ENCODE results near the gene TMEM95.
"Not testable (repeated sequence)": the region's sequence is repeated elsewhere in the genome, so short reads cannot be mapped to it uniquely, and the experiment has no call there.

Gene TMEM95

GRCh38 chr17:7322520-7323194 is 32.3 kb upstream of the TMEM95 start:
- H3K4me3 ChIP-seq (ENCODE audit: low read length): no peak overlapping the region
- DNase-seq (ENCODE audit: low read depth, low spot score): no peak

- no peak for DNase-seq (ENCODE audit: low read depth, low spot score)
- no peak overlapping the region for H3K4me3 ChIP-seq (ENCODE audit: low read length)
Measured at GRCh38 chr17:7323731-7324437, 31.1 kb upstream of the TMEM95 start.

GRCh38 chr17:7324438-7324779 is 30.5 kb upstream of the TMEM95 start:
- no peak for DNase-seq (ENCODE audit: low read depth, low spot score)
- no peak overlapping the region for H3K4me3 ChIP-seq (ENCODE audit: low read length)

GRCh38 chr17:7325031-7325528 is 29.9 kb upstream of the TMEM95 start:
- no peak for DNase-seq (ENCODE audit: low read depth, low spot score)
- H3K4me3 ChIP-seq (ENCODE audit: low read length): no peak overlapping the region

GRCh38 chr17:7326186-7326585 is 28.8 kb upstream of the TMEM95 start:
- DNase-seq (ENCODE audit: low read depth, low spot score): no peak
- no peak overlapping the region for H3K4me3 ChIP-seq (ENCODE audit: low read length)

- DNase-seq (ENCODE audit: low read depth, low spot score): no peak
- H3K4me3 ChIP-seq (ENCODE audit: low read length): no peak overlapping the region
Measured at GRCh38 chr17:7327056-7327455, 27.9 kb upstream of the TMEM95 start.

GRCh38 chr17:7327501-7327900 is 27.5 kb upstream of the TMEM95 start:
- DNase-seq (ENCODE audit: low read depth, low spot score): no peak
- no peak overlapping the region for H3K4me3 ChIP-seq (ENCODE audit: low read length)

GRCh38 chr17:7328009-7328408 is 26.9 kb upstream of the TMEM95 start:
- no peak for DNase-seq (ENCODE audit: low read depth, low spot score)
- peak overlapping the region; percentile 77 for H3K4me3 ChIP-seq (ENCODE audit: low read length)

GRCh38 chr17:7328840-7329373 is 26.0 kb upstream of the TMEM95 start, which contains the start of gene NEURL4:
NEURL4 (minus strand) TSS chr17:7329335; CDS start chr17:7329312, 23 bp downstream.
- H3K4me3 ChIP-seq (ENCODE audit: low read length): peak within 1 kb of the TSS; percentile 77
- DNase-seq (ENCODE audit: low read depth, low spot score): no peak

- peak; percentile 99 for DNase-seq (ENCODE audit: low read depth, low spot score)
- peak overlapping the region; percentile 77 for H3K4me3 ChIP-seq (ENCODE audit: low read length)
Measured at GRCh38 chr17:7329374-7329996, 25.5 kb upstream of the TMEM95 start.

- peak; percentile 81 for DNase-seq (ENCODE audit: low read depth, low spot score)
- peak overlapping the region; percentile 77 for H3K4me3 ChIP-seq (ENCODE audit: low read length)
Measured at GRCh38 chr17:7329997-7330637, 24.8 kb upstream of the TMEM95 start.

- no peak for DNase-seq (ENCODE audit: low read depth, low spot score)
- peak overlapping the region; percentile 77 for H3K4me3 ChIP-seq (ENCODE audit: low read length)
Measured at GRCh38 chr17:7330638-7331015, 24.3 kb upstream of the TMEM95 start.

GRCh38 chr17:7332111-7332510 is 22.8 kb upstream of the TMEM95 start:
- no peak overlapping the region for H3K4me3 ChIP-seq (ENCODE audit: low read length)

GRCh38 chr17:7332600-7333069 is 22.3 kb upstream of the TMEM95 start:
- not testable (repeated sequence) for H3K4me3 ChIP-seq (ENCODE audit: low read length); DNase-seq (ENCODE audit: low read depth, low spot score)

More at GRCh38 chr17:7332111-7332510, 22.8 kb upstream of the TMEM95 start:
- no peak for DNase-seq (ENCODE audit: low read depth, low spot score)

- H3K4me3 ChIP-seq (ENCODE audit: low read length): no peak overlapping the region
- DNase-seq (ENCODE audit: low read depth, low spot score): no peak
Measured at GRCh38 chr17:7334938-7335538, 19.9 kb upstream of the TMEM95 start.

- peak overlapping the region; percentile 78 for H3K4me3 ChIP-seq (ENCODE audit: low read length)
- DNase-seq (ENCODE audit: low read depth, low spot score): not testable (repeated sequence)
Measured at GRCh38 chr17:7335765-7336164, 19.2 kb upstream of the TMEM95 start.

- H3K4me3 ChIP-seq (ENCODE audit: low read length): peak within 1 kb of the TSS; percentile 78
- peak; percentile 90 for DNase-seq (ENCODE audit: low read depth, low spot score)
Measured at GRCh38 chr17:7336240-7337175, 18.4 kb upstream of the TMEM95 start, which contains the start of gene ACAP1. ACAP1 (plus strand) TSS chr17:7336529; CDS start chr17:7336735, 206 bp downstream.

- peak overlapping the region; percentile 78 for H3K4me3 ChIP-seq (ENCODE audit: low read length)
Measured at GRCh38 chr17:7337600-7337999, 17.4 kb upstream of the TMEM95 start.

More at GRCh38 chr17:7337600-7337999, 17.4 kb upstream of the TMEM95 start:
- not testable (repeated sequence) for DNase-seq (ENCODE audit: low read depth, low spot score)
